Stimulated activated CD8-positive, alpha-beta memory T cell treated with anti-CD3 and anti-CD28 coated beads, Interleukin-4, amount 100 ng/mL, for 48 hours (primary cell): ENCODE data around the gene SAYSD1.

Source experiments
- DNase-seq: peaks from one replicate; pipeline ENCODE4 v3.0.0-alpha.2; 2020

Gene SAYSD1

DNA sequence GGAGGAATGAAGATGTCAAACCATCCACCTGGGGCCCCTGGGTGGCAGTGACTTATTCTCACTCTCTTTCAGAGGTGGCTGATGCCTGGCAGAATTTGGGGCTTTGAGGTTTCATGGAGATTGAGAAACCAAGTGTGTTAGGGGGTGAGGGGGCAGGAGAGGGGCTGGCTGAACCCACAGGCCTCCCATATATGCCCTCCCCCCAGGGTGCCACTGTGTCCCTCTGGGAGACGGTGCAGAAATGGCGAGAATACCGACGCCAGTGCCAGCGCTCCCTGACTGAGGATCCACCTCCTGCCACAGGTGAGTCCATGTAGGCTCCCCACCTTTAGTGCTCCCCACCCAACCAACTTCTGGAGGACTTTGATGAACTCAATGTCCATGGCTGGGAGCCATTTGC, 58.8 kb downstream of the SAYSD1 start:
- DNase-seq = no peak

DNA sequence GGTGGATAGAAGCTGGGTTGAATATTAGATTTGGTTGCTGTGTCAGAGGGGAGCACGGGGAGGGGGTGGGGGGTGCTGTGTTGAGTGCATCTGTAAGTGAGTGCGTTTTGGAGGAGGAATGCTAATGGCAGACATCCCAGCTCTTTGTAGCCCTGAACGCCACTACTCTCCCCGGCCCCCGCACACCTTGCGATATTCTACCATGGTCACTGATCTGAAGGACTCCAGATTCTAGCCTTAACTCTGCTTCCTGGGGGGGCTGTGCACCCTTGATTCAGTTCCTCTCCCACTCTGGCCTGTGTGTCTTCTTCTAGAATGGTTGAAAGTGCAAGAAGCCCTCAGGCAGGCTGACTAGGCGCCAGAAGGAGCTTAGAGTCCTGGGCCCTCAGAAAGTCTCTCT, 59.3 kb downstream of the SAYSD1 start:
- DNase-seq = no peak

DNA sequence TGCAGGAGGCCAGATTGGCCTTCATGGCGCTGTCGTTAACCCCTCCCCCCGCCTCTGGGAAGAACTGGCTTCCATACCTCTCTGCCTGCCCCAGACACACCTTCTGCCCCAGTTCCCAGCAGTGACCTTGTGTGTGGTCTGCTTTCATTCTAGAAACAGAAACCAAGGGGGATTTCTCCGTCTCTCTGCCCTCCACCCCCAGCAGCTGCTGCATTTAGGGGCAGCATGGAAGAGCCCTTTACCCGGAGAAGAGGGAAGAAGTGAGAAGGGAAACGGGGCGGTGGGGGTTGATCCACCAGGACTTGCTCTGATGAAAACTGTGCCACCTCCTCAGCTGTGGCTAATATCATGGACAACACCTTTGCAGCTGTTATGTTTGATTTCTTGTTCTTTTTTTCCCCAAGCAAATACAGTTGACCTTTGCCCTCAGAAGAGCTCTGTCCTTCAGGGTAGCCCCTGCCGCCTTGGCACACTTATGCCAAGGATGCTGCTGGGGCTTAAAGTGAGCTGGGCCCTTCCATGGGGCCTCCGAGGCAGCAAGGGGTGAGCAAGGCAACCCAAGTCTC, 60.3 kb downstream of the SAYSD1 start:
- no peak for DNase-seq
